Neural progenitor cell (in vitro differentiated cells): ENCODE results near the gene ZFAND6. TPM values are rescaled to one million over a fixed set of nuclear protein-coding genes. Genes with fewer than 3 reads are reported as not detected.

Experiments
- DNase-seq: peaks from one replicate; pipeline ENCODE4 v3.0.0-alpha.2; 2016; ENCODE audit warnings: low spot score
- H2AFZ ChIP-seq: fragments of 200-600 bp; sonication (generic); replicated peaks from 2 replicates; pipeline ENCODE4 v1.6.1; 2016; ENCODE audit warnings: antibody characterized with exemption
- H3F3A ChIP-seq: fragments of 200-600 bp; sonication (generic); 2 replicates; pipeline ENCODE4 v1.6.1; 2016; ENCODE audit warnings: antibody characterized with exemption, low read depth
- H3K27ac ChIP-seq: fragments of 200-600 bp; sonication (generic); 2 replicates; pipeline ENCODE4 v1.5.1; 2016; ENCODE audit warnings: mild to moderate bottlenecking
- H3K27me3 ChIP-seq: fragments of 200-600 bp; sonication (generic); 2 replicates; pipeline ENCODE4 v1.6.1; 2016; ENCODE audit warnings: mild to moderate bottlenecking, moderate library complexity
- H3K36me3 ChIP-seq: fragments of 200-600 bp; sonication (generic); 2 replicates; pipeline ENCODE4 v1.5.1; 2016
- H3K4me1 ChIP-seq: fragments of 200-600 bp; sonication (generic); 2 replicates; pipeline ENCODE4 v1.6.1; 2016; ENCODE audit warnings: mixed run types
- H3K4me2 ChIP-seq: fragments of 200-600 bp; sonication (generic); 2 replicates; pipeline ENCODE4 v1.6.1; 2016
- H3K4me3 ChIP-seq: fragments of 200-600 bp; sonication (generic); 2 replicates; pipeline ENCODE4 v1.5.1; 2016
- H3K79me2 ChIP-seq: fragments of 200-600 bp; sonication (generic); 2 replicates; pipeline ENCODE4 v1.6.1; 2016; ENCODE audit warnings: low read depth
- H3K9ac ChIP-seq: fragments of 200-600 bp; sonication (generic); 2 replicates; pipeline ENCODE4 v1.6.1; 2016
- H3K9me3 ChIP-seq: fragments of 200-600 bp; sonication (generic); 2 replicates; pipeline ENCODE4 v1.5.1; 2016; ENCODE audit warnings: low read depth
- H4K20me1 ChIP-seq: fragments of 200-600 bp; sonication (generic); 2 replicates; pipeline ENCODE4 v1.6.1; 2016; ENCODE audit warnings: low read depth
- H3K27ac Mint-ChIP-seq: 3 replicates; pipeline ENCODE4 v1.8.0; 2021; ENCODE audit warnings: mixed read lengths
- H3K27me3 Mint-ChIP-seq: 2 replicates; pipeline ENCODE4 v1.8.0; 2022; ENCODE audit warnings: low read depth, mild to moderate bottlenecking, inconsistent platforms, moderate library complexity, mixed read lengths; ENCODE audit not compliant: insufficient read depth
- H3K36me3 Mint-ChIP-seq: 3 replicates; pipeline ENCODE4 v1.8.0; 2021; ENCODE audit warnings: mixed read lengths
- H3K4me1 Mint-ChIP-seq: 3 replicates; pipeline ENCODE4 v1.8.0; 2021; ENCODE audit warnings: mixed read lengths
- H3K4me3 Mint-ChIP-seq: 3 replicates; pipeline ENCODE4 v1.8.0; 2021; ENCODE audit warnings: mild to moderate bottlenecking, moderate library complexity, mixed read lengths
- H3K9me3 Mint-ChIP-seq: 3 replicates; pipeline ENCODE4 v1.8.0; 2020; ENCODE audit warnings: mixed read lengths
- CTCF ChIP-seq: fragments of 200-600 bp; sonication (generic); IDR thresholded peaks from 2 replicates; pipeline ENCODE4 v1.5.1; 2017; ENCODE audit warnings: antibody characterized with exemption, mild to moderate bottlenecking
- EZH2 ChIP-seq: fragments of 200-600 bp; sonication (generic); IDR thresholded peaks from 2 replicates; pipeline ENCODE4 v1.6.1; 2017; ENCODE audit warnings: antibody characterized with exemption, mild to moderate bottlenecking, moderate library complexity
- EZH2phosphoT487 ChIP-seq: fragments of 200-600 bp; sonication (generic); IDR thresholded peaks from 2 replicates; pipeline ENCODE4 v1.6.1; 2017; ENCODE audit warnings: antibody characterized with exemption
- total RNA-seq: library from RNA; depleted of rRNA; stranded (reverse); fragments of >200 nt; gene quantifications from 2 replicates; pipeline ENCODE4 v1.2.3, GENCODE V29; 2015; ENCODE audit warnings: low replicate concordance

ZFAND6 gene
- total RNA-seq, 1 donor from 2014 or later, result 329 TPM

- Histone ChIP-seq H3K79me2 (no peaks in the 10 kb centered on the region), H3K27ac (no peak overlapping the region), H3K9me3 (no peaks in the 10 kb centered on the region), H3K4me3 (no peak overlapping the region), H2AFZ (no peak overlapping the region), H4K20me1 (no peaks in the 10 kb centered on the region), H3K4me1 (no peaks in the 10 kb centered on the region), H3K4me2 (no peak overlapping the region), H3F3A (no peaks in the 10 kb centered on the region), H3K27me3 (no peaks in the 10 kb centered on the region), H3K36me3 (no peaks in the 10 kb centered on the region), H3K9ac (no peak overlapping the region)
- peaks cover 2% of the 10 kb centered on the region for H3K27me3 Mint-ChIP-seq
- no peak for DNase-seq
- no peak overlapping the region for H3K4me3 Mint-ChIP-seq
- H3K27ac Mint-ChIP-seq, result no peak overlapping the region
- TF ChIP-seq EZH2, result no peak
- TF ChIP-seq EZH2phosphoT487, result no peak
- no peak for TF ChIP-seq CTCF
- H3K36me3 Mint-ChIP-seq, result peaks cover 9% of the 10 kb centered on the region
- no peaks in the 10 kb centered on the region for H3K9me3 Mint-ChIP-seq
- no peaks in the 10 kb centered on the region for H3K4me1 Mint-ChIP-seq
Measured at GRCh38 chr15:80163897-80164296, 104.4 kb downstream of the ZFAND6 start.

GRCh38 chr15:80167936-80168335, 108.5 kb downstream of the ZFAND6 start:
- no peak overlapping the region for H3K27ac Mint-ChIP-seq
- H3K9ac ChIP-seq, result no peak overlapping the region

GRCh38 chr15:80168421-80168820, 108.9 kb downstream of the ZFAND6 start:
- H2AFZ ChIP-seq, result no peak overlapping the region
- no peaks in the 10 kb centered on the region for H3K27me3 ChIP-seq
- no peak overlapping the region for H3K9ac ChIP-seq
- no peaks in the 10 kb centered on the region for H3K36me3 ChIP-seq
- H3K4me1 Mint-ChIP-seq, result peaks cover 6% of the 10 kb centered on the region
- H4K20me1 ChIP-seq, result no peaks in the 10 kb centered on the region
- H3K4me3 Mint-ChIP-seq, result no peak overlapping the region
- H3K27ac Mint-ChIP-seq, result no peak overlapping the region
- H3K4me3 ChIP-seq, result no peak overlapping the region
- TF ChIP-seq EZH2phosphoT487 (no peak), CTCF (no peak), EZH2 (no peak)
- no peaks in the 10 kb centered on the region for H3F3A ChIP-seq
- no peak for DNase-seq
- no peaks in the 10 kb centered on the region for H3K4me1 ChIP-seq
- H3K27me3 Mint-ChIP-seq, result peaks cover 4% of the 10 kb centered on the region
- H3K36me3 Mint-ChIP-seq, result peaks cover 12% of the 10 kb centered on the region
- H3K9me3 Mint-ChIP-seq, result no peaks in the 10 kb centered on the region
- H3K4me2 ChIP-seq, result no peak overlapping the region
- no peaks in the 10 kb centered on the region for H3K79me2 ChIP-seq
- H3K27ac ChIP-seq, result no peak overlapping the region
- H3K9me3 ChIP-seq, result no peaks in the 10 kb centered on the region

More at GRCh38 chr15:80167936-80168335, 108.5 kb downstream of the ZFAND6 start:
- no peaks in the 10 kb centered on the region for H3K4me1 ChIP-seq
- H3K4me3 Mint-ChIP-seq, result no peak overlapping the region
- peaks cover 12% of the 10 kb centered on the region for H3K36me3 Mint-ChIP-seq
- H3K4me3 ChIP-seq, result no peak overlapping the region
- H3K27me3 ChIP-seq, result no peaks in the 10 kb centered on the region
- H3K79me2 ChIP-seq, result no peaks in the 10 kb centered on the region
- peaks cover 3% of the 10 kb centered on the region for H3K27me3 Mint-ChIP-seq
- no peaks in the 10 kb centered on the region for H3F3A ChIP-seq
- no peak overlapping the region for H3K4me2 ChIP-seq
- DNase-seq, result no peak
- H3K27ac ChIP-seq, result no peak overlapping the region
- H3K9me3 Mint-ChIP-seq, result no peaks in the 10 kb centered on the region
- peaks cover 6% of the 10 kb centered on the region for H3K4me1 Mint-ChIP-seq
- TF ChIP-seq EZH2 (no peak), CTCF (no peak), EZH2phosphoT487 (no peak)
- H3K36me3 ChIP-seq, result no peaks in the 10 kb centered on the region
- H2AFZ ChIP-seq, result no peak overlapping the region
- no peaks in the 10 kb centered on the region for H4K20me1 ChIP-seq
- H3K9me3 ChIP-seq, result no peaks in the 10 kb centered on the region
